B cell (primary cell): ENCODE measurements around the gene SLC25A10.

ENCODE experiments used
- EZH2 ChIP-seq: IDR thresholded peaks from 2 replicates; pipeline ENCODE4 v1.6.1; 2012; ENCODE audit warnings: borderline replicate concordance, low read depth, mild to moderate bottlenecking, moderate library complexity, low read length; ENCODE audit not compliant: insufficient read depth, poor library complexity, severe bottlenecking
- TF ChIP-seq, protein P1 (sequence below): fragments of 200-600 bp; IDR thresholded peaks from one replicate; pipeline ENCODE4 v1.8.0; 2022; ENCODE audit warnings: antibody characterized with exemption, mild to moderate bottlenecking

DNA sequence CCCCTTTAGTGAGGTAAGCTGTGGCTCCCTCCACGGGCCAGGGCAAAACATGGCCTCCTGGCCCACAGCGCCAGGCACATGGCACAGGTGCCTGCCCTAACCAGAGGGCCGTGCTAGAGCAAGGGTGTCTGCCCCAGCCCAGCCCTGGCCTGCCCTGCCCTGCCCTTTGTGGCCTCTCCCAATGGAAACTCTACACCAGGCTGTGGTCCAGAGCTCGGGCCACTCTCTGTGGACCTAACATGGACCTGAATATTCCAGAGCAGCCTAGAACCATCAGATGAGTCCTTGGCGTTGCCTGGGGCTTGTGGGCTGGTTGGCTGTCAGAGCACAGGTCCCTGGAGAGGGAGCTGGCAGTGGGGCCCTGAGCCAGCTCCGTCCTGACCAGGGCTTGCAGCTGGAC lies 16.9 kb upstream of the SLC25A10 start:
- TF ChIP-seq EZH2, result no peak
- TF ChIP-seq, protein P1, sequence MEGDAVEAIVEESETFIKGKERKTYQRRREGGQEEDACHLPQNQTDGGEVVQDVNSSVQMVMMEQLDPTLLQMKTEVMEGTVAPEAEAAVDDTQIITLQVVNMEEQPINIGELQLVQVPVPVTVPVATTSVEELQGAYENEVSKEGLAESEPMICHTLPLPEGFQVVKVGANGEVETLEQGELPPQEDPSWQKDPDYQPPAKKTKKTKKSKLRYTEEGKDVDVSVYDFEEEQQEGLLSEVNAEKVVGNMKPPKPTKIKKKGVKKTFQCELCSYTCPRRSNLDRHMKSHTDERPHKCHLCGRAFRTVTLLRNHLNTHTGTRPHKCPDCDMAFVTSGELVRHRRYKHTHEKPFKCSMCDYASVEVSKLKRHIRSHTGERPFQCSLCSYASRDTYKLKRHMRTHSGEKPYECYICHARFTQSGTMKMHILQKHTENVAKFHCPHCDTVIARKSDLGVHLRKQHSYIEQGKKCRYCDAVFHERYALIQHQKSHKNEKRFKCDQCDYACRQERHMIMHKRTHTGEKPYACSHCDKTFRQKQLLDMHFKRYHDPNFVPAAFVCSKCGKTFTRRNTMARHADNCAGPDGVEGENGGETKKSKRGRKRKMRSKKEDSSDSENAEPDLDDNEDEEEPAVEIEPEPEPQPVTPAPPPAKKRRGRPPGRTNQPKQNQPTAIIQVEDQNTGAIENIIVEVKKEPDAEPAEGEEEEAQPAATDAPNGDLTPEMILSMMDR, result no peak
